HG03066 (cell line): ENCODE results near the gene LATS1.
"Not testable (repeated sequence)": the region's sequence is repeated elsewhere in the genome, so short reads cannot be mapped to it uniquely, and the experiment has no call there.

Source experiments
- ATAC-seq: cut with Tn5 transposase; IDR thresholded peaks from one replicate; pipeline ENCODE4 v1.9.1; 2021; ENCODE audit warnings: low read depth; ENCODE audit not compliant: unreplicated experiment

LATS1 gene

GRCh38 chr6:149729824-149730223 is 11.9 kb upstream of the LATS1 start:
- no peak for ATAC-seq

GRCh38 chr6:149728499-149729234 is 10.8 kb upstream of the LATS1 start:
- ATAC-seq, result no peak

DNA sequence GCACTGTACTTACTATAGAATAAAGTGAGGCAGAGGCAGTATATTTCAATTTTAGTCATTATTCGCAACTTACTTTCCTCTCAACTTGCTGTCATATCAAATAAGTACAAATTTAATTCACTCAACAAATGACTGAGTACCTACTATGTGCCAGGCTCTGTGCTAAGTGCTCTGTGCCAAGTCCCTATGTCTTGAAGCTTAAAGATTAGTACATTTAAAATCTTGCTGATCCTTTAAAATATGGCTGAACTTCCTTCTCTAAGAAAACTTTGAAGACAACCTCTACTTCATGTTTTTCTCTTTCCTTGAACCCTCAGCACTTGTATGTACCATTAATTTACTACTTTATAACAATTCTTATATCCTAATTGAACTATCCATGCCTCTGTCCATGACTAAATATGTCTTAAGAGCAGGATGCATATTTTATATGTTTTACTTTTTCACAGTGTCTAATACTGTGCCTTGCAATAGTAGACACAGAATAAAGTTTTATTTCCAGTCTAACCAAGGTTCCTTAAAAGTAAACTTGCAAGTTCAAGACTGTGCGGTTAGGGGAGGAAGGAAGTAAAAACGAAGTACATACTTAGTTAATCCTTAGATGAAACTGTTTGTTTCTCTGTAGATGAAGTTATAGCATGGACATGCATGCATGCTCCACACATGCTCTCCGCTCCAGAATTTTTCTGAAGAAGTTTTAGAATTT is 10.0 kb upstream of the LATS1 start:
- ATAC-seq, result no peak

GRCh38 chr6:149725785-149726184 is 7.9 kb upstream of the LATS1 start:
- no peak for ATAC-seq

DNA sequence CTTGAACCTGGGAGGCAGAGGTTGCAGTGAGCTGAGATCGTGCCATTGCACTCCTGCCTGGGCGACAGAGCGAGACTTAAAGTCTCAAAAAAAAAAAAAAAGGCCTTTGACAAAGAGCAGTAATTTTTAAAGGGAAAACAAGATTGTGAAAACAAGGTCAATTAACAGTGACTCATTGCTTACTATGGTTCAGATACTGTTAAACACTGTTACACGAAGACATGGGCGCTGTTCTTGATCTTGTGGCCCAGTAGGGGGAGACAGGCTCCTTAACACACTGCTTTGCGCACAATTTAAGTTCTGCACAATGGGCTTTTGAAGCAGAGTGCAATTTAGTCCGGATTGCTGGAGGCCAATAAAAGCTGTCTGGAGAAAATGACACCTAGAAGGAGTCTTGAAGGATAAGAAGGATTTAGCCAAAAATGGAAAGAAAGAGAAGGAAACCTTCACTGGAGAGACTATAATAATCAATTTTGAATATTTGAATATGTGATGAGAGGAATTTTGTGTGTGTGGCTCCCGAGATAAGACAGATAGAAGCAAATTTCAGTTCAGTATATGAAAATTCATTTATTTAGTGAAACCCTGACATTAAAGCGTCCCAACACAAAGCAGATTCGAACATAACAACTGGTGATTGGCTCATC is 6.0 kb upstream of the LATS1 start:
- ATAC-seq, result peak; percentile 56

DNA sequence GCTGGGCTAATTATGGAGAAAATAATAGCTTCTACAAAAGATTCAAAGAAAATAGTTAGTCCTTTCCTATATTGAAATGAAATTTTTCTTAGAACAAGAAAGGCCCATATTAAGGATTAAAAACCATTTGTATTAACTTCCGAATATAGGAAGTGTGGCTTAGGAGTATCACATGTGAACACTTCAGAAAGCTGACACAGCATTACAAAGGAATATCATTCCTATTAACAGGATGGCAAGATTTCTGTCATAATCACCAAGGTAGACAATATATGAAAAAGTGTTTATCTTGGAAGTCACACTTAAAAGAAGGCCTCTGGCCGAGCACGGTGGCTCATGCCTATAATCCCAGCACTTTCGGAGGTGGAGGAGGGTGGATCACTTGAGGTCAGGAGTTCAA is 5.4 kb upstream of the LATS1 start:
- ATAC-seq, result no peak

DNA sequence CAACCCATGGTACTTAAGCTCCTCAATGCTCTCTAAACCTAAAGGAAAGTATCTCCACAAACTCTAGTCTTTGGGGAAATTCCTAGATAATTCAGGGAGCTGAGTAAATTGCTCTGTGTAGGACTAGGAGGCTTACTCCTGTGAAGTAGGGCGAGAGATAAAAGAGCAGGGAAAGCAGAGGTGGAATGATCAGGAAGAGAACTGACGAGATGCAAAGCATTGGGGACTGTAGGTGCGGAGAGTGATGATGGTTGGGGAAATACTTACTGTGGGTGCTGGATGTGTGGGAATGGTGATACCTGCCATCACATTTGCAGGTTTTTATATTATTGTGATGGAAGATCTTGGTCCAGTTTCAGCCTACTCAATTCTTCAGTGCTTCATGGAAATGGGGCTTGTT is 1.6 kb upstream of the LATS1 start:
- ATAC-seq, result no peak

DNA sequence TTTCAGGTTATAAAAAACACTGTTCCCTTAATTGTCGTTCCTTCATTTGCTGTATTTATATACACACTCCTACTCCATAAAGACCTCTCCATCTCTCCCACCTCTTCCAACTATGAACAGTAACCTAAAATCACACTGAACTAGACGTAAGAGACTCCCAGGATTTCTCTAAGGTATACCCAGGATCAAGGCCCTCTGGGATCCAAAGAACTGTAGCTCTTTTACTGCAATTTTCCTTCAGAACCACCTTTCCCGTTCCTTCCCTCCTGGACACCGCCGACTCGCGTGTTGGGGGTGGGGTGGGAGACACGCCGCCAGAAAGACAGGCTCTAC is 680 bp downstream of the LATS1 start:
- ATAC-seq, result no peak

GRCh38 chr6:149716181-149716963 is 1.5 kb downstream of the LATS1 start:
- no peak for ATAC-seq

GRCh38 chr6:149714442-149714841 is 3.5 kb downstream of the LATS1 start:
- ATAC-seq, result no peak

DNA sequence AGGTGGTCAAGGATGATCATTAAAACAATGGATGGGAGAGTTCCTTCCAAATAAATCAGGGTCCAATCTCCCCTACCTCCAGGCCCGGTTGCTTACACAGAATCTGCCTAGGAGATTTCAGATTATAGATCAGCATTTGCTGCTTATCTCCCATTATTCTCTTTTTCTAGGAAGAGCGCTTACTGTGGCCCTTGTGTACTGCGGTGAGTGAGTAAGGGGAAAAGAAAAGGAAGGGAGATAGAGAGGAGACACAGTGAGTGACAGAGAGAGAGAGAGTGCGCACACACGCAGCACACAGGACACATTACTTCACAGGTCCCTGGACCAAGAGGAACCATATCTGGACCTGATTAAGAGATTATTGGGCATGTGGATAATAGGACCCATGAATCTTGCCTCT is 6.2 kb downstream of the LATS1 start:
- ATAC-seq, result no peak

DNA sequence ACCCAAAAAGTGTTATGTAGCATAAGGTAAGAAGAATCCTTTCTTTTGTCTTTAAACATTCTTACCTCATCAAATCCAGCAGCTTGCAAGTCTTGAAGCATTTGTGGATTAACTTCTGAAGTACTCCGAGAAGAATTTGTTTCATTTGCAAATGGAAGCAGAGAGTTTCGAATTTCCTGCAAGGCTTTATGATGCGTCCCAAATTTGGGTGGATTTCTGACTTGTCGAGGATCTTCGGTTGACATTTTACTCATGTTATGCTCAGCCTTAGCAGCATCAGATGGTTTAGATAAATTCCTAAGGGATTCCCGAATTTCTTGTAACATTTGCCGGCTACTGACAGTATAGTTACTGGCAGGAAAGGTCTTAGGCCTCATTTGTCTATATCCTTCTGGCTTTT is 16.2 kb downstream of the LATS1 start:
- ATAC-seq, result no peak

DNA sequence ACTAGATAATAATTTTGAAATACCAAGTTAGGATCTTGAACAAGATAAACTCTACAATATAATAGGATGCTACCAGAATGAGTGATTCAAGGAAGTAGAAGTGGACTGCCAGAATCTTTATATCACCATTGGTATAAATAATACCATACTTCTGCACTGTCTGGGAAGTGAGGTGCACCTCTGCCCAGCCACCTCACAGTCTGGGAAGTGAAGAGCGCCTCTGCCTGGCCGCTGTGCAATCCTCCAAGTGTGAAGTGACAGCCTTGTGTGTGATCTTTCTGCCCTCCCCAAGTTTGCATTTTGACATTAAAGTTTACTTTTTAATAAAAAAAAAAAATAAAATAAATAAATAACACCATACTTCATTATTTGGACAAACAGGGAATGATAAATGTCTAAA is 18.8 kb downstream of the LATS1 start:
- no peak for ATAC-seq

DNA sequence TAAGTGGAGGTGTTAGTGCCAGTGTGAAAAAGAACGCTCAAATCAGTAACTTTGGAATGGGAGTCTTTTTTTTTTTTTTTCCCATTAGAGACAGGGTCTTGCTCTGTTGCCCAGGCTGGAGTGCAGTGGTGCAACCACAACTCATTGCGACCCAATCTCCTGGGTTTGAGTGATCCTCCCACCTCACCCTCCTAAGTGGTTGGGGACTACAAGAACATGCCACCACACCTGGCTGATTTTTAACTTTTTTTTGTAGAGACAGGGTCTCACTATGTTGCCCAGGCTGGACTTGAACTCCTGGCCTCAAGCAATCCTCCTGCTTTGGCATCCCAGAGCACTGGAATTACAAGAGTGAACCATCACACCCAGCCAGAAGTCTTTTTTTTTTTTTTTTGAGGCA is 19.7 kb downstream of the LATS1 start:
- no peak for ATAC-seq

- ATAC-seq, result no peak
Observed at GRCh38 chr6:149696901-149697300, 21.0 kb downstream of the LATS1 start.

- ATAC-seq, result no peak
Observed at GRCh38 chr6:149694921-149695320, 23.0 kb downstream of the LATS1 start.

GRCh38 chr6:149691201-149691600 is 26.7 kb downstream of the LATS1 start:
- no peak for ATAC-seq

- no peak for ATAC-seq
Observed at GRCh38 chr6:149686230-149686629, 31.7 kb downstream of the LATS1 start.

- no peak for ATAC-seq
Observed at GRCh38 chr6:149683256-149683859, 34.5 kb downstream of the LATS1 start.

GRCh38 chr6:149681845-149682244 is 36.1 kb downstream of the LATS1 start:
- not testable (repeated sequence) for ATAC-seq

- ATAC-seq, result no peak
Observed at GRCh38 chr6:149681209-149681608, 36.7 kb downstream of the LATS1 start.
